LNCAP (cell line): ENCODE results near the gene CABLES2.

Experiments
- CTCF ChIP-seq: fragments of 450-650 bp; IDR thresholded peaks from 2 replicates; pipeline ENCODE4 v1.5.1; 2017; ENCODE audit warnings: mild to moderate bottlenecking

CABLES2 gene

GRCh38 chr20:62402456-62403150 lies 4.5 kb downstream of the CABLES2 start:
- TF ChIP-seq CTCF = no peak

DNA sequence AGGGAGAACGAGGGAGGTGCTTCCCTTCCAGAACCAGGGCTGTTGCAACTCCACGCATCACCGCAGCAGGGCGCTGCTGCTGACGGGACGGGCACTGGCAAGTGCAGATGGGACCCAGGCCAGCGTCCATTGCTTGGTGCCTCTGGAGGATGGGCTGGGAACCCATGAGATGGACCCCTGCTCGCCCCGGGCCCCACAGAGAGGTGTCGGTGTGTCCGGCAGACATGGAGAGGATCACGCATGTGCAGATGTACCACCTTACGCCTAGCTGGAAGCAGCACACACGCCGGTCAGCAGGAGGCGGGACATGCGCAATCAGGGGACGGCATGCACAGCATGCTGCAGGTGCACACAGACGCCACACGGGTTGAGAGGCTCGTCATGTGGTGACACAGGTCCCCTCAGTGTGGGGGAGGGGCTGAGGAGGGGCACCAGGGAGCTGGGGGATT lies 5.7 kb downstream of the CABLES2 start:
- TF ChIP-seq CTCF = no peak

GRCh38 chr20:62400541-62400940 lies 6.5 kb downstream of the CABLES2 start:
- TF ChIP-seq CTCF = no peak

DNA sequence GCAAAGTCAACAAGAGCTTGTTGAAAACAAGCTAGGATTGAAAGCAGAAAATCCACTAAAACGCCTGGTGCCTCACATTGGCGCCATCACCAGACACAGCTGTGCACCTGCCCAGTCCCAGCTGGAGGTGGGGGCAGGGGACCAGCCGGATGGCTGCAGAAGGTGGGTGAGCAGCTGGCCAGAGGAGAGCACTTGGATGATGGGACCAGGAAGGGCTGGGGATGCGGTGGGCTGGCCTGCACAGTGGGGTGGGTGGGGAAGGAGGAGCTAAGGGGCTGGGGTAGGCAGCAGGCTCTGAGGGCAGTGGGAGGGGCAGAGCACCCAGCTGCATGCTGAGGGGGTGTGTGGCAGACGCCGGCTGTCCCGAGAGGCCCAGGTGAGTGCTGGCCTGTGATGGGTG lies 7.1 kb downstream of the CABLES2 start:
- no peak for TF ChIP-seq CTCF

GRCh38 chr20:62398120-62398821 lies 8.8 kb downstream of the CABLES2 start:
- no peak for TF ChIP-seq CTCF

DNA sequence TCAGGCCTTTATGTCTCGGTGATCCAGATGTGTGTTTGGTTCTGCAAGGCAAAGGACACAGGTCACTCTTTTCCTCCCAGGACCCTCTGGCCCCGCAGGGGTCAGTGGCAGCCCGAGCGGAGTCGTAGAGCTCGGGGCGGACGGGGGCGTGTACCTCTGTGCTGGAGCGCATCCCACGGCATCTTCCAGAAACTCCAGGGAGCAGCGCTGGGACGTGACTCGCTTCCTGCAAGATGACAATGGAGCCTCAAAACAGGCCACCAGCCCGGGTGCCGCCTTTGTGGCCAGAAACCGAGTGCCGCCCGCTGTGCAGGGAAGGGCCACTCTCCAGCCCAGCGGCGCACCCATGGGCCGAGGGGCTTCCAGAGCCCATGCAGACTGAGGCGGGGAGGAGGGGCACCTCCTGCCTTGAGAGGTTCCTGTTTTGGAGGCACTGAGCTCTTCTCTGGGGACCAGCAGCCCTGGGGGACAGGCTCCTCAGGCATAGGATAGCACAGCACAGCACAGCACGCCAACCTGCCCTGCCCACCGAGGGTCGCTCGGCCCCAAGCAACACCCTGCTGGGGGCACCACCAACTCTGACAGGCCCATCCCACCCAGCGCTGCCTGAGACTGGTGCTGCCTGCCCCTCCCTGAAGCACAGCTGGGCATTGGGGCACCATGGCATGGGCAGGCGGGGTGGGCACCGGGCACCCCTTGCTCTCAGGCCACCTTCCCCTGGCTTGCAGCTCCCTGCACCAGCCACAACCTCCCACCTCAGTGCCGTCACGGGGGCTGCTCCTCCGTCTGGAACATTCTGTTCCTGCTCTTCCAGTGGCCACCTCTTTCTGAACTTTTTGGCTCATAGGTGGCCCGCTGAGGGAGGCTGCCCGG lies 10.5 kb downstream of the CABLES2 start:
- TF ChIP-seq CTCF = no peak
